Lung (tissue), 12 donors: ENCODE data around the gene NTN5. TPM values are rescaled to one million over a fixed set of nuclear protein-coding genes. Genes with fewer than 3 reads are reported as not detected.

ENCODE experiments used
- ATAC-seq: fragments of 200-7000 bp; cut with Tn5 transposase; one replicate; pipeline ENCODE4 v1.9.1; 2020; ENCODE audit warnings: moderate number of reproducible peaks; ENCODE audit not compliant: insufficient read depth, low FRiP score
- DNase-seq, 3 donors: peaks; one replicate each; pipeline ENCODE4 v3.0.0-alpha.2; 2013 to 2017
- H3K27ac ChIP-seq, 2 donors: one replicate each; pipeline ENCODE4 v1.5.1; 2013; ENCODE audit warnings: mild to moderate bottlenecking in 2 of 2, moderate library complexity in 2 of 2, control low read depth in 1 of 2, inconsistent platforms in 1 of 2, low read depth in 1 of 2, low read length in 1 of 2
- H3K27me3 ChIP-seq, 3 donors: one replicate each; pipeline ENCODE4 v1.5.1; 2013; ENCODE audit warnings: low read length in 2 of 3; ENCODE audit not compliant: control insufficient read depth in 3 of 3, insufficient read depth in 3 of 3
- H3K36me3 ChIP-seq, 4 donors: one replicate each; pipeline ENCODE4 v1.5.1; 2013; ENCODE audit warnings: low read length in 4 of 4, mild to moderate bottlenecking in 1 of 4, moderate library complexity in 1 of 4; ENCODE audit not compliant: control insufficient read depth in 4 of 4, insufficient read depth in 4 of 4
- H3K4me1 ChIP-seq, 5 donors: one replicate each; pipeline ENCODE4 v1.5.1; 2013; ENCODE audit warnings: low read length in 5 of 5, mild to moderate bottlenecking in 2 of 5, moderate library complexity in 1 of 5; ENCODE audit not compliant: control insufficient read depth in 5 of 5, insufficient read depth in 5 of 5
- H3K4me3 ChIP-seq: one replicate; pipeline ENCODE4 v1.5.1; 2013; ENCODE audit warnings: mild to moderate bottlenecking, control low read depth, moderate library complexity
- H3K9ac ChIP-seq, 2 donors: one replicate each; pipeline ENCODE4 v1.5.1; 2013; ENCODE audit warnings: low read length in 2 of 2, control low read depth in 1 of 2; ENCODE audit not compliant: insufficient read depth in 1 of 2
- H3K9me3 ChIP-seq, 4 donors: one replicate each; pipeline ENCODE4 v1.5.1; 2013; ENCODE audit warnings: low read length in 3 of 4, mild to moderate bottlenecking in 1 of 4, moderate library complexity in 1 of 4; ENCODE audit not compliant: control insufficient read depth in 4 of 4, insufficient read depth in 3 of 4
- CTCF ChIP-seq: IDR thresholded peaks from 2 replicates; pipeline ENCODE4 v1.5.1; 2012; ENCODE audit warnings: mild to moderate bottlenecking; ENCODE audit errors: control extremely low read depth, extremely low read depth
- WGBS, 2 donors: extraction: QIAGEN DNeasy Blood & Tissue Kit; methylation state at CpG; one replicate each; pipeline ENCODE4 v1.1.7; 2013; 5-methylcytosine and 5-hydroxymethylcytosine counted together
- polyA plus RNA-seq, 2 donors: library from polyadenylated mRNA; stranded (reverse); fragments of 200-250 nt; gene quantifications; one replicate each; pipeline ENCODE4 v1.2.1, GENCODE V29; 2013
- total RNA-seq, 2 donors: library from RNA; depleted of rRNA in 1 of 2; stranded (reverse); fragments of >200 nt in 1 of 2; gene quantifications; one replicate each; pipeline ENCODE4 v1.2.1, GENCODE V29; 2014 to 2021
- donor health status: control.
- donor health status: control.
- donor health status: Bipolar disorder and iron deficiency.
- donor health status: healthy.
- donor health status: DM: yes; HTN: yes; CAD: no.

NTN5 gene
- total and polyA plus RNA-seq, 4 donors, result 0.11 to 0.28 (median 0.27) TPM

GRCh38 chr19:48627865-48628314 lies 44.9 kb downstream of the NTN5 start:
- Histone ChIP-seq H3K4me3 (no peak overlapping the region), H3K4me1 (peaks cover 3 to 32% (median 9%) of the 10 kb centered on the region in 5 donors), H3K9me3 (no peaks in the 10 kb centered on the region), H3K9ac (no peak overlapping the region), H3K36me3 (peaks cover 0 to 15% (median 3%) of the 10 kb centered on the region in 4 donors), H3K27me3 (no peaks in the 10 kb centered on the region), H3K27ac (no peak overlapping the region)
- 91 to 94% methylated on average over 17 of the region's 17 CpGs for WGBS, 2 donors
- TF ChIP-seq CTCF, result no peak
- DNase-seq (no peak), ATAC-seq (no peak)

- H3K4me1 ChIP-seq, result peaks cover 3 to 32% (median 9%) of the 10 kb centered on the region in 5 donors
- no peaks in the 10 kb centered on the region for H3K27me3 ChIP-seq
- TF ChIP-seq CTCF, result no peak
- no peak for DNase-seq
- no peak overlapping the region for H3K9ac ChIP-seq
- no peak overlapping the region for H3K4me3 ChIP-seq
- ATAC-seq, result no peak
- no peaks in the 10 kb centered on the region for H3K9me3 ChIP-seq
- 85 to 88% methylated on average over 6 of the region's 6 CpGs for WGBS, 2 donors
- H3K36me3 ChIP-seq, result peaks cover 0 to 16% (median 0%) of the 10 kb centered on the region in 4 donors
- H3K27ac ChIP-seq, result peak overlapping the region in 1 of 2 donors; percentile 12
These were observed 45.5 kb downstream of the NTN5 start for GRCh38 chr19:48627201-48627864.

GRCh38 chr19:48625891-48626327 lies 46.9 kb downstream of the NTN5 start:
- H3K4me1 ChIP-seq, result peaks cover 3 to 29% (median 9%) of the 10 kb centered on the region in 5 donors
- 92 to 94% methylated on average over 29 to 30 of the region's 30 CpGs for WGBS, 2 donors
- H3K9ac ChIP-seq, result no peak overlapping the region
- no peak overlapping the region for H3K4me3 ChIP-seq
- DNase-seq, result no peak
- H3K36me3 ChIP-seq, result peaks cover 0 to 18% (median 0%) of the 10 kb centered on the region in 4 donors
- H3K27me3 ChIP-seq, result no peaks in the 10 kb centered on the region
- no peak for ATAC-seq
- TF ChIP-seq CTCF, result no peak
- H3K27ac ChIP-seq, result no peak overlapping the region
- H3K9me3 ChIP-seq, result no peaks in the 10 kb centered on the region
